ENCODE results near the gene CHRDL2.

Gene CHRDL2

DNA sequence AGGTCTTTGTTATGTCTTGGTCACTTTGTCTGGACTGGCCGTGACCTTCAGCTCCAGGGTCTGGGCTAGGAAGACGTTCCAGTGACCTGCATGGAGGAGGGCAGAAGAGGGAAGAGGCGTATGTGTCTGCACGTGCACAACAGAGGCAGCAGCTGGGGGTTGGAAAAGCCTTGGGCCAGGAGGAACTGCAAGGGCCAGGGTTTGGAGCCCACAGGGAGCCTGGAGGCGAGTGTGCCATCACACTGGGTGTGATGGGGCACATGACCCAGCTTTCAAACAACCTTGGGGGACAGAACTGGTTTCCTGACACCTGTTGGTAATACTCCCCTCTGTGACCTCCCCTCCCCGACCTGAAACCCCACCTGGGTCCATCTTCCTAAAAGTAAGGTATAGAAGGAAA is 34.7 kb downstream of the CHRDL2 start:
- H3K4me3 ChIP-seq (ENCODE audit: insufficient read depth, low read length, poor library complexity, severe bottlenecking) = no peak overlapping the region
- TF ChIP-seq EZH2phosphoT487 (conservative IDR thresholded peaks at IDR 0.05; ENCODE audit: low read length) = no peak
- TF ChIP-seq, protein P1, sequence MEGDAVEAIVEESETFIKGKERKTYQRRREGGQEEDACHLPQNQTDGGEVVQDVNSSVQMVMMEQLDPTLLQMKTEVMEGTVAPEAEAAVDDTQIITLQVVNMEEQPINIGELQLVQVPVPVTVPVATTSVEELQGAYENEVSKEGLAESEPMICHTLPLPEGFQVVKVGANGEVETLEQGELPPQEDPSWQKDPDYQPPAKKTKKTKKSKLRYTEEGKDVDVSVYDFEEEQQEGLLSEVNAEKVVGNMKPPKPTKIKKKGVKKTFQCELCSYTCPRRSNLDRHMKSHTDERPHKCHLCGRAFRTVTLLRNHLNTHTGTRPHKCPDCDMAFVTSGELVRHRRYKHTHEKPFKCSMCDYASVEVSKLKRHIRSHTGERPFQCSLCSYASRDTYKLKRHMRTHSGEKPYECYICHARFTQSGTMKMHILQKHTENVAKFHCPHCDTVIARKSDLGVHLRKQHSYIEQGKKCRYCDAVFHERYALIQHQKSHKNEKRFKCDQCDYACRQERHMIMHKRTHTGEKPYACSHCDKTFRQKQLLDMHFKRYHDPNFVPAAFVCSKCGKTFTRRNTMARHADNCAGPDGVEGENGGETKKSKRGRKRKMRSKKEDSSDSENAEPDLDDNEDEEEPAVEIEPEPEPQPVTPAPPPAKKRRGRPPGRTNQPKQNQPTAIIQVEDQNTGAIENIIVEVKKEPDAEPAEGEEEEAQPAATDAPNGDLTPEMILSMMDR (IDR thresholded peaks at IDR 0.05; ENCODE audit: insufficient read depth, low read length, poor library complexity, severe bottlenecking) = no peak
- no peak overlapping the region for H3K27ac ChIP-seq (ENCODE audit: low read depth, low read length)

DNA sequence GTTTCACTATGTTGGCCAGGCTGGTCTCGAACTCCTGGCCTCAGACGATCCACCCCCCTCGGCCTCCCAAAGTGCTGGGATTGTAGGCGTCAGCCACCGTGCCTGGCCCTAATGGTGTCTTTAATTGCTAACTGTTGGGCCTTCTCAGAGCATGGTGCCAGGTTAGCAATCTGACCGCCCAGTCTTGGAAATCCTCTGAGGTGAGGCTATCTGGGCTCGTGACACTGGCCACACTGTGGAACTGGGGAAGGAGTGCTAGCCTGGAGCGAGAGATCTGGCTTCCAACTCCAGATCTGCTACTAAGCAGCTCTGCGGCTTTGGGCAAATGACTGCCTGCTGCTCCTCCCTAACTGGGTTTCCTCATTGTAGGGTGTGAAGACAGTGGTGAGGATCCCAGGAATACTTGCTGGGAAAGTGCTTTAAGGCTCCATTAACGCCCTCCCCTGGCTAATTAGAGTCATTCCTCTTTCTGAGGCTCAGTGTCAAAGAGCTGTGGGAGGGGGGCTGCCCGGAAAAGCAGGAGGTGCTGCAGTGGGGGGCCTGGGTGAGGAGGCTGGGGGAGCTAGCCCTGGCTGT is 35.4 kb downstream of the CHRDL2 start:
- Histone ChIP-seq H2AFZ (ENCODE audit: low read depth, low read length, severe bottlenecking) (no peak overlapping the region), H3F3A (ENCODE audit: insufficient read depth) (no peaks in the 10 kb centered on the region), H3K4me2 (ENCODE audit: low read depth, low read length, poor library complexity, severe bottlenecking) (no peak overlapping the region), H3K9ac (ENCODE audit: low read length) (no peak overlapping the region), H3K79me2 (ENCODE audit: insufficient read depth, low read length) (no peaks in the 10 kb centered on the region), H3K4me3 (ENCODE audit: insufficient read depth, low read length, poor library complexity, severe bottlenecking) (no peak overlapping the region), H4K20me1 (ENCODE audit: low read depth, low read length) (no peaks in the 10 kb centered on the region), H3K27me3 (ENCODE audit: low read length) (no peaks in the 10 kb centered on the region), H3K9me3 (ENCODE audit: insufficient read depth, low read length) (no peaks in the 10 kb centered on the region), H3K9me2 (replicated peaks; ENCODE audit: insufficient read depth, low read length) (no peaks in the 10 kb centered on the region), H3K36me3 (ENCODE audit: low read length) (no peaks in the 10 kb centered on the region), H3K27ac (ENCODE audit: low read depth, low read length) (no peak overlapping the region)
- no peak for TF ChIP-seq EZH2phosphoT487 (conservative IDR thresholded peaks at IDR 0.05; ENCODE audit: low read length)
- TF ChIP-seq, protein P1 (IDR thresholded peaks at IDR 0.05; ENCODE audit: insufficient read depth, low read length, poor library complexity, severe bottlenecking) = no peak

More for the DNA sequence above, 34.7 kb downstream of the CHRDL2 start:
- no peak overlapping the region for H3K9ac ChIP-seq (ENCODE audit: low read length)
- no peaks in the 10 kb centered on the region for H3K9me3 ChIP-seq (ENCODE audit: insufficient read depth, low read length)
- H3K4me2 ChIP-seq (ENCODE audit: low read depth, low read length, poor library complexity, severe bottlenecking) = no peak overlapping the region
- H3K36me3 ChIP-seq (ENCODE audit: low read length) = no peaks in the 10 kb centered on the region
- no peaks in the 10 kb centered on the region for H3F3A ChIP-seq (ENCODE audit: insufficient read depth)
- no peaks in the 10 kb centered on the region for H3K79me2 ChIP-seq (ENCODE audit: insufficient read depth, low read length)
- no peaks in the 10 kb centered on the region for H3K9me2 ChIP-seq (replicated peaks; ENCODE audit: insufficient read depth, low read length)
- H4K20me1 ChIP-seq (ENCODE audit: low read depth, low read length) = no peaks in the 10 kb centered on the region
- no peak overlapping the region for H2AFZ ChIP-seq (ENCODE audit: low read depth, low read length, severe bottlenecking)
- no peaks in the 10 kb centered on the region for H3K27me3 ChIP-seq (ENCODE audit: low read length)

DNA sequence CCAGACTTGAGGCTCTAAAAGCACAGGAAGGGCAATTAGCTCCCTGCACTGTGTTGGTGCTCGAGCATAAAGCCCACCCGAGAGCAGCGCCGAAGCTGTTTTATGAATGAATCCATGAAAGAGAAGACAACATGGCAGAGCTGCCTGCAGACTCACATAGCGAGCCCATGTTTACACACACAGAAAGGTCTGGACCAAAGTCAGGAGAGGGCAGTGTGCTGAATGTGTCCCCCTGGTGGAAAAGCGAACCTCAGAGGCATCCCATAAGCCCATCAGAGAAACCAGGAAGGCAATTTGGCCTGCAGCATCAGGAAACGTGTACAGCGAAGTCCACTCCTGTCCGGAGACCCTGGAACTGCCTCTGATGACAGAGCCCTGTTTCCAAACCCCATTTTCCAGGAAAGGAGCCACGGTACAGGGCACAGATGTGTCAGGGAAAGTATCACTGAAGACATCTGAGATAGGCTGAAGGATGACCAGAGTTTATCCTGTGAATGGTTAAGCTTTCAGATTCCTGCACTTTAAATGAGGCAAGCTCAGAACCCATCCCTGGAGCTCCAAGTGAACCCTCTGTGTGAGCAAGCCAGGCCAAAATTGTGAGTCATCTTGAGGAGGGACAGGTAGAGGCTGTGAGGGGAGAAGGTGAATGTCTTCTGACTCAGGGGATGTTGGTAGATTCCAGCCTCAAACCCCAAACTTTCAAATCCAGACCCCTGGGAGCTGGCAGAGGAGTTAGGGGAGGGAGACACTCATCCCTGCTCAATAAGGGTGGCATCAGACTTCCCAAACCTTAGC is 36.9 kb downstream of the CHRDL2 start:
- no peak overlapping the region for H3K27ac ChIP-seq (ENCODE audit: low read depth, low read length)
- TF ChIP-seq, protein P1 (IDR thresholded peaks at IDR 0.05; ENCODE audit: insufficient read depth, low read length, poor library complexity, severe bottlenecking) = no peak
- no peak for TF ChIP-seq EZH2phosphoT487 (conservative IDR thresholded peaks at IDR 0.05; ENCODE audit: low read length)

More for the DNA sequence above, 36.9 kb downstream of the CHRDL2 start:
- Histone ChIP-seq H3K9me3 (ENCODE audit: insufficient read depth, low read length) (no peaks in the 10 kb centered on the region), H3K9ac (ENCODE audit: low read length) (no peak overlapping the region), H3K27me3 (ENCODE audit: low read length) (no peaks in the 10 kb centered on the region), H3F3A (ENCODE audit: insufficient read depth) (no peaks in the 10 kb centered on the region), H4K20me1 (ENCODE audit: low read depth, low read length) (no peaks in the 10 kb centered on the region), H3K4me2 (ENCODE audit: low read depth, low read length, poor library complexity, severe bottlenecking) (no peak overlapping the region), H3K4me3 (ENCODE audit: insufficient read depth, low read length, poor library complexity, severe bottlenecking) (no peak overlapping the region), H3K79me2 (ENCODE audit: insufficient read depth, low read length) (no peaks in the 10 kb centered on the region), H3K9me2 (replicated peaks; ENCODE audit: insufficient read depth, low read length) (no peaks in the 10 kb centered on the region), H3K36me3 (ENCODE audit: low read length) (no peaks in the 10 kb centered on the region), H2AFZ (ENCODE audit: low read depth, low read length, severe bottlenecking) (no peak overlapping the region)

Measured in SU-DHL-6 (cell line).